ENCODE measurements around the gene RAD51B.

The RAD51B gene

GRCh38 chr14:68050177-68050576, 230.6 kb downstream of the RAD51B start:
- no peak overlapping the region for H3K27ac ChIP-seq
- no peak for TF ChIP-seq ZFX (IDR thresholded peaks at IDR 0.05)
- TF ChIP-seq, protein P1, sequence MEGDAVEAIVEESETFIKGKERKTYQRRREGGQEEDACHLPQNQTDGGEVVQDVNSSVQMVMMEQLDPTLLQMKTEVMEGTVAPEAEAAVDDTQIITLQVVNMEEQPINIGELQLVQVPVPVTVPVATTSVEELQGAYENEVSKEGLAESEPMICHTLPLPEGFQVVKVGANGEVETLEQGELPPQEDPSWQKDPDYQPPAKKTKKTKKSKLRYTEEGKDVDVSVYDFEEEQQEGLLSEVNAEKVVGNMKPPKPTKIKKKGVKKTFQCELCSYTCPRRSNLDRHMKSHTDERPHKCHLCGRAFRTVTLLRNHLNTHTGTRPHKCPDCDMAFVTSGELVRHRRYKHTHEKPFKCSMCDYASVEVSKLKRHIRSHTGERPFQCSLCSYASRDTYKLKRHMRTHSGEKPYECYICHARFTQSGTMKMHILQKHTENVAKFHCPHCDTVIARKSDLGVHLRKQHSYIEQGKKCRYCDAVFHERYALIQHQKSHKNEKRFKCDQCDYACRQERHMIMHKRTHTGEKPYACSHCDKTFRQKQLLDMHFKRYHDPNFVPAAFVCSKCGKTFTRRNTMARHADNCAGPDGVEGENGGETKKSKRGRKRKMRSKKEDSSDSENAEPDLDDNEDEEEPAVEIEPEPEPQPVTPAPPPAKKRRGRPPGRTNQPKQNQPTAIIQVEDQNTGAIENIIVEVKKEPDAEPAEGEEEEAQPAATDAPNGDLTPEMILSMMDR (conservative IDR thresholded peaks at IDR 0.05), result no peak

DNA sequence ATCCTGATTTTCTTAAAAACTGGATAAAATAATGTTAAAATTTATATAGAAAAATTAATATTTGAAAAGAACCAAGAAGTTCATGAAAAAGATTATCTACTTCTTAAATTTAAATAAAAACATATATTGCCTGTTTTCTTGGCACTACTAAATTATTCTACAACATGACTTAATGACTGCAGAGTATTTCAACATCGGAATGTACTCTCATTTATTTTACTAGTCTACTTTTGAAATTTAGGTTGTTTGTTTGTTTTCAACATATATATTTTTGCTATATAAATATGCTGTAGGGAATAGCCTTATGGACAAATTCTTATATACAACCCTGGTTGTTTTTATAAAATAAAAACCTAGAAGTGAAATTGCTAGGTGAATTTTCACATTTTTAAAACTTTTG, 231.6 kb downstream of the RAD51B start:
- no peak for TF ChIP-seq ZFX (IDR thresholded peaks at IDR 0.05)
- TF ChIP-seq, protein P1 (conservative IDR thresholded peaks at IDR 0.05), result no peak
- no peak overlapping the region for H3K27ac ChIP-seq

GRCh38 chr14:68060198-68060597, 240.6 kb downstream of the RAD51B start:
- TF ChIP-seq, protein P1 (conservative IDR thresholded peaks at IDR 0.05), result no peak
- TF ChIP-seq ZFX (IDR thresholded peaks at IDR 0.05), result no peak
- H3K27ac ChIP-seq, result no peak overlapping the region

DNA sequence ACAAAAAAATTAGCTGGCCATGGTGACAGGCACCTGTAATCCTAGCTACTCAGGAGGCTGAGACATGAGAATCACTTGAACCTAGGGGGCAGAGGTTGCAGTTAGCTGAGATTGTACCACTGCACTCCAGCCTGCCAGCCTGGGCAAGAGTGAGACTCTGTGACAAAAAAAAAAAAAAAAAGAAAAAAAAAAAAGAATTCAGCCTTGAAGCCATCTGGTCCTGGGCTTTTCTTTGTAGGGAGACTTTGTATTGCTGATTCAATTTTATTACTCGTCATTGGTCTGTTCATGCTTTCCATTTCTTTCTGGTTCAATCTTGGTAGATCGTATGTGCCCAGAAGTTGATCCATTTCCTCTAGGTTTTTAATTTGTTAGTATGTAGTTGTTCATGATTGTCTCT, 243.1 kb downstream of the RAD51B start:
- no peak overlapping the region for H3K27ac ChIP-seq
- no peak for TF ChIP-seq ZFX (IDR thresholded peaks at IDR 0.05)
- TF ChIP-seq, protein P1 (conservative IDR thresholded peaks at IDR 0.05), result no peak

DNA sequence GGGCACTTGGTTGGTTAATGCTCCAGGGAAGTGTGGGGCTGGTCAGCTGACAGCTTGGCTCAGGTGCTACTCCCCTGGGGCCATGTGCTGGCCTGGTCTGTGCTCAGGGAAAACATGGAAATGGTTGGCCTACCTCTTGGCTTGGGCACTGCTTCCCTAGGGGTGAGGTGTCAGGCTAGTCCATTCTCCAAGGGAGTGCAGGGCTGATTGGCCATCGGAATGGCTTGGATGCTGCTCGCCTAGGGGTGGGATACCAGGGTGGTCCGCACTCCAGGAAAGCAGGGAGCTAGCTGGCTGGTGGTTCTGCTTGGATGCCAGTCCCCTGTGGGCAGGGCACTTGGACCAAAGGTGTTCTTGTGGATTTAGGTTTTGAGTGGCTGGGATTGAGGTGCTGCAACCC, 245.7 kb downstream of the RAD51B start:
- TF ChIP-seq ZFX (IDR thresholded peaks at IDR 0.05), result no peak
- TF ChIP-seq, protein P1 (conservative IDR thresholded peaks at IDR 0.05), result no peak
- H3K27ac ChIP-seq, result no peak overlapping the region

DNA sequence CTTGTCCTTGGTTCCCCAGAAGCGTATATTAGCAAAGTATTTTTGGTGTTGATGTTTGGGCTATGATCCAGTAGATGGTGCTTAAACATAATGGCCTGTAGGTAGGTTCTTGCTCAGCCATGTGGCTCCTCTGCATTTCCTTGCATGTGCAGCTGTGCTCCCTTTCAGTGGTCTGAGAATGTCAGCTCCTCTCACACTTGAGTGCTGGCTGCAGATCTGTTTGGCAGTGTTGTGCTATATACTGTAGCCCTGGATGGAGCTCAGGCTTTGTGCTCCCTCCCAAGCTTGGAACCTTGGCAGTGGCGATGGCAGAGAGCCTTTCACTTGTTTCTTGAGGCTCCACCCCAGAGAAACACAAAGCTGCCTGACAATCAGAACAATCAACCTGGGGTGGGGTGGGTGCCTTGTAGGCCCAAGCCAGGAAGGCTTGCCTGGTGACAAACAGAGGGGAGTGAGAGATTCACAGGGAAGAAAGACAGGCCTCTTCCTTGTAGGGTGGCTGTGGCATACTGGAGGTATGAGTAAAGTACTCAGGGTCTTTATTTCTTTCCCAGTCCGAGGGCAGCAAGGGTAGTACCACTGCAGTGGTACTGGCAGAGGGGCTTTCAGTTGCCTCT, 255.3 kb downstream of the RAD51B start:
- TF ChIP-seq ZFX (IDR thresholded peaks at IDR 0.05), result no peak
- TF ChIP-seq, protein P1 (conservative IDR thresholded peaks at IDR 0.05), result no peak
- H3K27ac ChIP-seq, result no peak overlapping the region

GRCh38 chr14:68075382-68076029, 255.9 kb downstream of the RAD51B start:
- TF ChIP-seq, protein P1 (conservative IDR thresholded peaks at IDR 0.05), result no peak
- TF ChIP-seq ZFX (IDR thresholded peaks at IDR 0.05), result no peak
- H3K27ac ChIP-seq, result no peak overlapping the region

All from C4-2B (cell line).